ENCODE data around the gene INS. TPM values are rescaled to one million over a fixed set of nuclear protein-coding genes. Genes with fewer than 3 reads are reported as not detected.

The INS gene
- total and polyA plus RNA-seq, 11 donors, result 0.67 to 1.8 TPM; not detected in 9

DNA sequence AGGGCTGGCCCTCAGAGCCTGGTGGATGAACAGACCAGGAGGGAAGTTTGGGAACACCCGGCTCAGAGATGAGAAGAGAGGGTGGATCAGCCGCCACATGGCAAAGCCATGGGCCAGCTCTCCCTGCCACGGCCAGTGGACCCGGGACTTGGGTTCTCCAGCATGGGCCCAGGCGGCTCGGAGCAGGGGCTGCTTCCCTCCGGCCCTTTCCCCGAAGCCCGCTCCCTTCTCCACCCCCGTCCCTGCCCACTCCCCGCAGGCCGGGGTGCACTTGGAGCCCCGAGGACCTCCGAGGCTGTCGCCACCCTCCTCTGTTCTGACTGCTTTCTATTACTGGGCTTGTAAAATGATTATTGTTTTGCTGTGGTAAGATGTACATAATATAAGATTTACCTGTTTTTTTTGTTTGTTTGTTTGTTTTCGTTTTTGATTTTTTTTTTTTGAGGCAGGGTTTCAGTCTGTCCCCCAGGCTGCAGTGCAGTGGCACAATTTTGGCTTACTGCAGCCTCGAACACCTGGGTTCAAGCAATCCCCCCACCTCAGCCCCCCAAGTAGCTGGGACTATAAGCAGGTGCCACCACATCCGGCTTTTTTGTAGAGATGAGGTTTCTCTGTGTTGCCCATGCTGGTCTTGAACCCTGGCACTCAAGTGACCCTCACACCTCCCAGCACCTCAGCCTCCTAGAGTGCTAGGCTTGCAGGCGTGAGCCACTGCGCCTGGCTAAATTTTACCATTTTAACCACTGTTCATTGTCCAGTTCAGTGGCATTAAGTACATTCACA, 21.9 kb upstream of the INS start:
- Histone ChIP-seq H3K4me3 (no peak overlapping the region), H3K27me3 (peaks cover 0 to 20% (median 8%) of the 10 kb centered on the region in 9 donors), H3K36me3 (no peaks in the 10 kb centered on the region), H3K9me3 (no peaks in the 10 kb centered on the region), H3K27ac (no peak overlapping the region), H3K4me1 (peaks cover 0 to 4% (median 0%) of the 10 kb centered on the region in 12 donors)
- TF ChIP-seq, protein P1, sequence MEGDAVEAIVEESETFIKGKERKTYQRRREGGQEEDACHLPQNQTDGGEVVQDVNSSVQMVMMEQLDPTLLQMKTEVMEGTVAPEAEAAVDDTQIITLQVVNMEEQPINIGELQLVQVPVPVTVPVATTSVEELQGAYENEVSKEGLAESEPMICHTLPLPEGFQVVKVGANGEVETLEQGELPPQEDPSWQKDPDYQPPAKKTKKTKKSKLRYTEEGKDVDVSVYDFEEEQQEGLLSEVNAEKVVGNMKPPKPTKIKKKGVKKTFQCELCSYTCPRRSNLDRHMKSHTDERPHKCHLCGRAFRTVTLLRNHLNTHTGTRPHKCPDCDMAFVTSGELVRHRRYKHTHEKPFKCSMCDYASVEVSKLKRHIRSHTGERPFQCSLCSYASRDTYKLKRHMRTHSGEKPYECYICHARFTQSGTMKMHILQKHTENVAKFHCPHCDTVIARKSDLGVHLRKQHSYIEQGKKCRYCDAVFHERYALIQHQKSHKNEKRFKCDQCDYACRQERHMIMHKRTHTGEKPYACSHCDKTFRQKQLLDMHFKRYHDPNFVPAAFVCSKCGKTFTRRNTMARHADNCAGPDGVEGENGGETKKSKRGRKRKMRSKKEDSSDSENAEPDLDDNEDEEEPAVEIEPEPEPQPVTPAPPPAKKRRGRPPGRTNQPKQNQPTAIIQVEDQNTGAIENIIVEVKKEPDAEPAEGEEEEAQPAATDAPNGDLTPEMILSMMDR (IDR thresholded peaks at IDR 0.05), result no peak
- no peak for TF ChIP-seq POLR2A (IDR thresholded peaks at IDR 0.05)
- 82 to 84% (median 83%) methylated on average over 20 of the region's 20 CpGs for WGBS, 4 donors
- ATAC-seq, result no peak
- intact Hi-C loops (cut with DNase I), result loop anchor here in 1 of 10 donors (10.0 kb wide), 1 partner anchor 342 kb away; no protein-coding TSS in a partner anchor
- no peak for DNase-seq

GRCh38 chr11:2182075-2182474, 21.1 kb upstream of the INS start:
- intact Hi-C loops (cut with DNase I), result loop anchor here in 1 of 10 donors (10.0 kb wide), 1 partner anchor 343 kb away; no protein-coding TSS in a partner anchor
- TF ChIP-seq, protein P1 (IDR thresholded peaks at IDR 0.05), result no peak
- TF ChIP-seq POLR2A (IDR thresholded peaks at IDR 0.05), result no peak
- ATAC-seq, result no peak
- Histone ChIP-seq H3K9me3 (no peaks in the 10 kb centered on the region), H3K27ac (no peak overlapping the region), H3K36me3 (no peaks in the 10 kb centered on the region), H3K4me1 (peaks cover 0 to 4% (median 0%) of the 10 kb centered on the region in 12 donors), H3K4me3 (no peak overlapping the region), H3K27me3 (peaks cover 0 to 20% (median 8%) of the 10 kb centered on the region in 9 donors)
- WGBS, 4 donors, result 78 to 91% (median 85%) methylated on average over 10 to 18 of the region's 18 CpGs
- no peak for DNase-seq

DNA sequence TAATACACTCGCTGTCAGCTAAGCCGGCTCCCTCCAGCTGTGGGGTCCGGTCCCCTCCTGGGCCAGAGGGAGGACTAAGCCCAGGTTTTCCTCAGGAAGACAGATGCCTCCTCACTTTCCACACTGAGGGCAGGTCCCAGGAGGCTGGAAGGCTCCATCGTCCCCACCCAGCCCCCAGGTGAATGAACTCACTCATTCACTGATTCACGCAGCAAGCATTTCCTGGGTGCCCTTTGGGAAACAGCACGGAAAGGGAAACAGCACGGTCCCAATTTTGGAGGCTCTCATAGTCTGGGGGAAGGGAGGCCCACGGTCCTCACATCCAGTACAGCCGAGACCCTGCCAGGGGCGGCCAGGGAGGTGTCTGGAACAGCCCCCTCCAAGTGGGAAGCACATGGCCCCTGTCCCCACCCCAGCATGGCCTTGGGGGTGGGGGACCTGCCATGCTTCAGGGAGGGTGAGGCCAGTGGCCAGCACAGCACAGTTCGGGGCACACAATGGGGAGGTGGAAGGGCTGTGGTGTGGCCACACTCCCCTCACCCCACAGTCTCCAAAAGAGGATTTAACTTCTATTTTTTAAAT, 19.9 kb upstream of the INS start:
- H3K27me3 ChIP-seq, result peaks cover 0 to 18% (median 6%) of the 10 kb centered on the region in 9 donors
- WGBS, 4 donors, result 72 to 87% (median 79%) methylated on average over 9 to 11 of the region's 11 CpGs
- intact Hi-C loops (cut with DNase I), result loop anchor here in 1 of 10 donors (10.0 kb wide), 1 partner anchor 344 kb away; no protein-coding TSS in a partner anchor

More for the DNA sequence above, 19.9 kb upstream of the INS start:
- no peaks in the 10 kb centered on the region for H3K4me1 ChIP-seq
- no peak overlapping the region for H3K4me3 ChIP-seq
- TF ChIP-seq, protein P1 (IDR thresholded peaks at IDR 0.05), result no peak
- no peak for TF ChIP-seq POLR2A (IDR thresholded peaks at IDR 0.05)
- no peak for DNase-seq
- no peaks in the 10 kb centered on the region for H3K9me3 ChIP-seq
- H3K27ac ChIP-seq, result no peak overlapping the region
- ATAC-seq, result no peak
- no peaks in the 10 kb centered on the region for H3K36me3 ChIP-seq
